ENCODE measurements around the gene FAM184A.

DNA sequence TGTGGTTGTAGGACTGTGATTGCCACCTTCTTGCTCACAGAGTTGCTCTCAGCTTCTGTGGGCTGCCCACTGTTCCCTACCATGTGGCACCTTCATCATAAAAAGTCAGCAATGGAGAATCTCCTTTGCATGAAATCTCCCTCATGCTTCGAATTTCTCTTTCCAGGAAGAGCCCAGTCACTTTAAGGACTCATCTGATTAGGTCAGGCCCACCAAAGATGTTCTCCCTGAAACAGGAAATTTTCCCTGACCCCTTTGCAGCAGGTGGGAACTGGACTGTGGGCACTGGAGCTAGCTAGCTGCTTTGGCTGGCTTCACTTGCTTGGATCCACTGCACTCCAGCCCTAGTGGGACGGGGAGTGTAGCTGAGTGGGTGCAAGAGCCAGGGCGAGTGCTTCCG lies 47.7 kb upstream of the FAM184A start:
- TF ChIP-seq, protein P1, sequence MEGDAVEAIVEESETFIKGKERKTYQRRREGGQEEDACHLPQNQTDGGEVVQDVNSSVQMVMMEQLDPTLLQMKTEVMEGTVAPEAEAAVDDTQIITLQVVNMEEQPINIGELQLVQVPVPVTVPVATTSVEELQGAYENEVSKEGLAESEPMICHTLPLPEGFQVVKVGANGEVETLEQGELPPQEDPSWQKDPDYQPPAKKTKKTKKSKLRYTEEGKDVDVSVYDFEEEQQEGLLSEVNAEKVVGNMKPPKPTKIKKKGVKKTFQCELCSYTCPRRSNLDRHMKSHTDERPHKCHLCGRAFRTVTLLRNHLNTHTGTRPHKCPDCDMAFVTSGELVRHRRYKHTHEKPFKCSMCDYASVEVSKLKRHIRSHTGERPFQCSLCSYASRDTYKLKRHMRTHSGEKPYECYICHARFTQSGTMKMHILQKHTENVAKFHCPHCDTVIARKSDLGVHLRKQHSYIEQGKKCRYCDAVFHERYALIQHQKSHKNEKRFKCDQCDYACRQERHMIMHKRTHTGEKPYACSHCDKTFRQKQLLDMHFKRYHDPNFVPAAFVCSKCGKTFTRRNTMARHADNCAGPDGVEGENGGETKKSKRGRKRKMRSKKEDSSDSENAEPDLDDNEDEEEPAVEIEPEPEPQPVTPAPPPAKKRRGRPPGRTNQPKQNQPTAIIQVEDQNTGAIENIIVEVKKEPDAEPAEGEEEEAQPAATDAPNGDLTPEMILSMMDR (IDR thresholded peaks at IDR 0.05) = no peak
- TF ChIP-seq POLR2A (IDR thresholded peaks at IDR 0.05) = no peak

Data from esophagus squamous epithelium (tissue), 4 donors.